ENCODE measurements around the gene FAM98A. TPM values are rescaled to one million over a fixed set of nuclear protein-coding genes. Genes with fewer than 3 reads are reported as not detected.

Gene FAM98A
- total and polyA plus RNA-seq, 9 donors = 10.1 to 107 (median 47.7) TPM

DNA sequence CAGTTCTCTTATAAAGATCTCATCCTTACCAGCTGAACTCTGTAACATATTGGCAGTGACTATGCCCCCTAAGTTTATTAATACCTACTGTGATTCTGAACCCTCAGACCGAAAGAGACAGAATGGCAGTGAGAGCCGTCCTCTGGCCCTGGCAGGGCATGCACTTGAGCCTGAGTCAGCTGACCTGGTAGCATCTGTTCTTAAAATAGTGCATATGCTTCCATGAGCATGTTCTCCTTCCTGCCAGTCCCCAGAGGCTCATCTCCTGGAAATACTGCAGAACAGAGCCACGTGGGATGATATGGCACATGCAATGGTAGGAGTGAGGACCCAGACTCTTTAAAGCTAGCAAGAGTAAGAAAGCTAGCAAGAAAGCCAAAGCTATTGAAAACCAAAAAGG is 63.7 kb downstream of the FAM98A start:
- H3K4me1 ChIP-seq (ENCODE audit: insufficient read depth) = no peaks in the 10 kb centered on the region
- no peaks in the 10 kb centered on the region for H3K36me3 ChIP-seq
- no peak overlapping the region for H3K4me3 ChIP-seq
- intact Hi-C loops (cut with DNase I) = no loop called here
- 84 to 86% (median 85%) methylated on average over 3 of the region's 3 CpGs for WGBS, 3 donors
- no peak overlapping the region for H3K27ac ChIP-seq
- TF ChIP-seq, protein P1, sequence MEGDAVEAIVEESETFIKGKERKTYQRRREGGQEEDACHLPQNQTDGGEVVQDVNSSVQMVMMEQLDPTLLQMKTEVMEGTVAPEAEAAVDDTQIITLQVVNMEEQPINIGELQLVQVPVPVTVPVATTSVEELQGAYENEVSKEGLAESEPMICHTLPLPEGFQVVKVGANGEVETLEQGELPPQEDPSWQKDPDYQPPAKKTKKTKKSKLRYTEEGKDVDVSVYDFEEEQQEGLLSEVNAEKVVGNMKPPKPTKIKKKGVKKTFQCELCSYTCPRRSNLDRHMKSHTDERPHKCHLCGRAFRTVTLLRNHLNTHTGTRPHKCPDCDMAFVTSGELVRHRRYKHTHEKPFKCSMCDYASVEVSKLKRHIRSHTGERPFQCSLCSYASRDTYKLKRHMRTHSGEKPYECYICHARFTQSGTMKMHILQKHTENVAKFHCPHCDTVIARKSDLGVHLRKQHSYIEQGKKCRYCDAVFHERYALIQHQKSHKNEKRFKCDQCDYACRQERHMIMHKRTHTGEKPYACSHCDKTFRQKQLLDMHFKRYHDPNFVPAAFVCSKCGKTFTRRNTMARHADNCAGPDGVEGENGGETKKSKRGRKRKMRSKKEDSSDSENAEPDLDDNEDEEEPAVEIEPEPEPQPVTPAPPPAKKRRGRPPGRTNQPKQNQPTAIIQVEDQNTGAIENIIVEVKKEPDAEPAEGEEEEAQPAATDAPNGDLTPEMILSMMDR (IDR thresholded peaks at IDR 0.05) = no peak
- TF ChIP-seq EP300 (IDR thresholded peaks at IDR 0.05) (no peak), POLR2A (IDR thresholded peaks at IDR 0.05) (no peak)
- H3K27me3 ChIP-seq = no peaks in the 10 kb centered on the region
- no peak for DNase-seq
- no peaks in the 10 kb centered on the region for H3K9me3 ChIP-seq

Small RNA genes lying within 50 kb of the gene (small RNA-seq; reads per million reads assigned to genes)
- not detected for gene ATP6V0E1P3

Other genes starting within 250 kb of the FAM98A start
- gene RASGRP3, start 122.7 kb downstream of the FAM98A start, total RNA-seq = 1 to 10 TPM; 1.9 to 6.3 (median 3.0) TPM
- gene RASGRP3, start 122.7 kb downstream of the FAM98A start, polyA plus RNA-seq = 1 to 10 TPM; 2.2 to 6.4 TPM

Data from ovary (tissue), 9 donors.